ENCODE data around the gene TNIP1.

Gene TNIP1

GRCh38 chr5:151025250-151025606 is 55.6 kb downstream of the TNIP1 start:
- DNase-seq (ENCODE audit: low read depth in 3 of 3, low spot score in 1 of 3): no peak

- no peak for DNase-seq (ENCODE audit: low read depth in 3 of 3, low spot score in 1 of 3)
Observed at GRCh38 chr5:151024440-151025249, 56.2 kb downstream of the TNIP1 start.

- DNase-seq (ENCODE audit: low read depth in 3 of 3, low spot score in 1 of 3): no peak
Observed at GRCh38 chr5:151023651-151024050, 57.2 kb downstream of the TNIP1 start.

- DNase-seq (ENCODE audit: low read depth in 3 of 3, low spot score in 1 of 3): no peak
Observed at GRCh38 chr5:151023047-151023615, 57.7 kb downstream of the TNIP1 start.

- DNase-seq (ENCODE audit: low read depth in 3 of 3, low spot score in 1 of 3): no peak
Observed at GRCh38 chr5:151022511-151023018, 58.3 kb downstream of the TNIP1 start.

- no peak for DNase-seq (ENCODE audit: low read depth in 3 of 3, low spot score in 1 of 3)
Observed at GRCh38 chr5:151021746-151022145, 59.1 kb downstream of the TNIP1 start.

- no peak for DNase-seq (ENCODE audit: low read depth in 3 of 3, low spot score in 1 of 3)
Observed at GRCh38 chr5:151020304-151021110, 60.3 kb downstream of the TNIP1 start, which contains the start of gene GPX3. TSS of gene GPX3 (plus strand) at chr5:151020591. CDS start at chr5:151020655, 64 bp downstream.

- DNase-seq (ENCODE audit: low read depth in 3 of 3, low spot score in 1 of 3): no peak
Observed at GRCh38 chr5:151019331-151019730, 61.5 kb downstream of the TNIP1 start.

- no peak for DNase-seq (ENCODE audit: low read depth in 3 of 3, low spot score in 1 of 3)
Observed at GRCh38 chr5:151018846-151019245, 62.0 kb downstream of the TNIP1 start.

- DNase-seq (ENCODE audit: low read depth in 3 of 3, low spot score in 1 of 3): no peak
Observed at GRCh38 chr5:151017897-151018296, 62.9 kb downstream of the TNIP1 start.

- no peak for DNase-seq (ENCODE audit: low read depth in 3 of 3, low spot score in 1 of 3)
Observed at GRCh38 chr5:151016700-151017099, 64.1 kb downstream of the TNIP1 start.

GRCh38 chr5:151015974-151016587 is 64.8 kb downstream of the TNIP1 start:
- no peak for DNase-seq (ENCODE audit: low read depth in 3 of 3, low spot score in 1 of 3)

GRCh38 chr5:151014680-151015343 is 66.0 kb downstream of the TNIP1 start:
- DNase-seq (ENCODE audit: low read depth in 3 of 3, low spot score in 1 of 3): no peak

GRCh38 chr5:151012862-151013261 is 68.0 kb downstream of the TNIP1 start:
- no peak for DNase-seq (ENCODE audit: low read depth in 3 of 3, low spot score in 1 of 3)

GRCh38 chr5:151008906-151009305 is 71.9 kb downstream of the TNIP1 start:
- no peak for DNase-seq (ENCODE audit: low read depth in 3 of 3, low spot score in 1 of 3)

GRCh38 chr5:151008210-151008491 is 72.7 kb downstream of the TNIP1 start:
- DNase-seq (ENCODE audit: low read depth in 3 of 3, low spot score in 1 of 3): no peak

GRCh38 chr5:151007430-151008209 is 73.2 kb downstream of the TNIP1 start:
- DNase-seq (ENCODE audit: low read depth in 3 of 3, low spot score in 1 of 3): no peak

- no peak for DNase-seq (ENCODE audit: low read depth in 3 of 3, low spot score in 1 of 3)
Observed at GRCh38 chr5:151006704-151007334, 74.0 kb downstream of the TNIP1 start.

- no peak for DNase-seq (ENCODE audit: low read depth in 3 of 3, low spot score in 1 of 3)
Observed at GRCh38 chr5:151005950-151006576, 74.8 kb downstream of the TNIP1 start.

Measured in stimulated activated CD4-positive, alpha-beta T cell treated with anti-CD3 and anti-CD28 coated beads, TNF-alpha, amount 100 ng/mL, for 1 hour (primary cell).